HG03558 (cell line): ENCODE measurements around the gene FLRT1.

Source experiments
- ATAC-seq: cut with Tn5 transposase; IDR thresholded peaks from one replicate; pipeline ENCODE4 v1.9.1; 2021; ENCODE audit warnings: moderate number of reproducible peaks; ENCODE audit not compliant: unreplicated experiment; ENCODE audit errors: extremely low read depth

FLRT1 gene

DNA sequence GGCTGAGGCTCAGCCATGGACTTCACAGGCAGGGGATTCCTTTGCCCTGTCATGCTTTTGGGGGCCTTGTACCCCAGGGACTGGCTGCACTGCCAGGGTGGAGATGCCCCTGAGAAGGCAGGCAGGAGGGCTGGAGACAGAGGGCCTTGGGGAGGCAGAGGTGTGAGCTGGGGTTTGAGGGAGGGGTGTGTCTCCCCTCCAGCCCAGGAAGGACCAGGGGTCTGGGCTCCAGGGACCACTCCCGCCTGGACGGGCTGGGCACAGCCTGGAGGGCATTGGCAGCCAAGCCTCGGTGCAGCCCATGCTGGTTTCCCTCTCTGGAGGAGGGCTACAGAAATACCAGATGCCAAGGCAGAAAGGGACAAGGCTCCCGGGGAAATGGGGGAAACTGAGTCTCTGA is 30.0 kb upstream of the FLRT1 start:
- ATAC-seq, result no peak

DNA sequence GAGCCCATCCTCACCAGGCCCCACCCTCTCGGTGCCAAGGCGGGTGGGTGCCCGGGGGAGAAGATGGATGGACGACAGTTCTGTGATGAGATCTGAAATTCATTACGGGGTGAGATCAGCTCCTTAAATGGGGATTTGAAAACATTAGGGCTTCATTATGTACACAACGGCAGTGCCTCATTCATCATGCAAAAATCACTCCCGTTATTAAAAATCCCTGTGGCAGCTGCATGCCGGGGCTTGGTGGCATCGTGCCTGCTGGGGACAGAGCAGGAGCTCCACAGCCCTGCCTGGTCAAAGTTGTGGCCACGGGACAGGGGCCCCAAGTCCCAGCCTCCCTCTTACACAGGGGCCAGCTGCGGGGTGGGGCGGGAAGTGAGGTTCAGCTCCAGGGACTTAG is 29.3 kb upstream of the FLRT1 start:
- no peak for ATAC-seq

DNA sequence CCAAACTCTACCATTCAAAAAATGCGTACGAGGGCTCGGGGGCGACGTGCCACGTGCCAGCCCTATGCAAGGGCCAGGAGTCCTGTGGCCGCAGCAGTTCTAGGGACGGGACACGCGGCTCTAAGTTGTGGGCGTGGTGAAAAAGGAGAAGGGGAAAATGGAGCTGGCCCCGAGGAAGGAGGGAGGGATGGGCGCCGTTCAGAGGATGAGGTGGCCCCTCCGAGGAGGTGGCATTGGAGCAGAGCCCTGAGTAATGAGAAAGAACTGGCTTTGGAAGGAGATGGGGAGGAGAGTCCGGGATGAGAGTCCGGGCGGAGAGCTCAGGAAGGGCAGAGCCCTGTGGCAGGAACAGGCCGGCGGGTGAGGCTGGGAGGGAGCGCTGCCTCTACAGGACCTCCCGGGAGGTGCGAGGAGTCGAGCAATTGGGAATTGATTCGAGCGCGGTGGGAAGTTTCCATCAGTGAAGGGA is 28.5 kb upstream of the FLRT1 start:
- ATAC-seq, result no peak

DNA sequence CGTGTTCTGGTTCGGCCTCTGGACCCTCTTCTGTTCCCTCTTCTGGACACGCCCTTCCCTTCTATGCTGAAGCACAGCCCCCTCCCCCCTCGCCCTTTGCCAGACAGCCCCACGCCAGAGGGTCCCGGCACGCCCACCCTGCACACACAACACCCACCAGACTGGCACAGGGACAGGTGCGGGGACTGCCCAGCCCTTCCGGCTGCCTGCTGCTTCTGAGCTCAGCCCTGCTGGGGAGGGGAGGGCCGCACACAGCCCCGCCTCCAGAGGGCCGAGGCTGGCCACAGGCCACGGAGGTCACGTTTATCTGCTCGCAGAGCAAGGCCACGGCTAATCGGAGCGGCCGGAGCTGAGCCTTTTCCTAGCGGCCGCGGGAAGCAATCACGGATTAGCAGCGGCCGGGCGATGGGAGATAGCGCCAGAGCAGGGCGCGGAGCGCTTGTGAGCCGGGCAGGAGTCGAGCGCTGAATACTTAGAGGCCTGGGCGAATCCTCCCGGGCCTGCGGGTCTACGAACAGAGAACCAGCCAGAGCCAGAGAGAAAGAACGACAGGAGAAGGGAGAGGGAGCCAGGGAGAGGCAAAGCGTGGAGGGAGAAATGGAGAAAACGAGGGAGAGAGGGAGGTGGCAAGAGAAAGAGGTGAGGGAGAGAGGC is 28.0 kb upstream of the FLRT1 start:
- ATAC-seq, result no peak

DNA sequence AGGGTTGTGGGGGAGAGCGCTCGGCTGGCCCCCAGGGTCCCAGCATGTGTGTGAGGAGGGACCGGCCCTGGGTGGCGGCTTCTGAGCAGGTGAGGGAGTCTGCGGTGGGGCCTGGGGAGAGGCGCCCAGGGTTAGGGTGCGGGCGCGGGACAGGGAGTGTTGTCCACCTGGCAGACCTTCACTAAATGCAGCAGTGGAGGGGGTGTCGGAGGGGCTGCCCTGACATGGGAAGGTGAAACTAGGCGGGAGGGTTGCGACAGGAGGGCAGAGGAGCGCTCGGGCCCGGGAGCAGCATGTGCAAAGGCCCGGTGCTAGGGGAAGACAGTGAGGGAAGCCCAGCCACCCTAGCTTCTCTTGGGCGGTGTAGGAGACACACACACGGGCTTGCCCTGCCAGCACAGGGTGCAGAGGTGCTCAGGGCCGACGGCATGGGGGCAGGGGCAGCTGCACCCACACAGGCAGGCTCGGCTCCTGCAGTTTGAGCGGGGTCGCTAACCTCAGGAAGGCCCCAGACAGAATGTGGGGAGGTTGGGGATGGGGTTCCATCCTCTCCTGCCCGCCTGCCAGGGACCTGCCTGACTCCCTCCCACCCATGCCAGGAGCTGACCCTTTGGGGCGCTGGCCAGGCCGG is 27.3 kb upstream of the FLRT1 start:
- no peak for ATAC-seq

DNA sequence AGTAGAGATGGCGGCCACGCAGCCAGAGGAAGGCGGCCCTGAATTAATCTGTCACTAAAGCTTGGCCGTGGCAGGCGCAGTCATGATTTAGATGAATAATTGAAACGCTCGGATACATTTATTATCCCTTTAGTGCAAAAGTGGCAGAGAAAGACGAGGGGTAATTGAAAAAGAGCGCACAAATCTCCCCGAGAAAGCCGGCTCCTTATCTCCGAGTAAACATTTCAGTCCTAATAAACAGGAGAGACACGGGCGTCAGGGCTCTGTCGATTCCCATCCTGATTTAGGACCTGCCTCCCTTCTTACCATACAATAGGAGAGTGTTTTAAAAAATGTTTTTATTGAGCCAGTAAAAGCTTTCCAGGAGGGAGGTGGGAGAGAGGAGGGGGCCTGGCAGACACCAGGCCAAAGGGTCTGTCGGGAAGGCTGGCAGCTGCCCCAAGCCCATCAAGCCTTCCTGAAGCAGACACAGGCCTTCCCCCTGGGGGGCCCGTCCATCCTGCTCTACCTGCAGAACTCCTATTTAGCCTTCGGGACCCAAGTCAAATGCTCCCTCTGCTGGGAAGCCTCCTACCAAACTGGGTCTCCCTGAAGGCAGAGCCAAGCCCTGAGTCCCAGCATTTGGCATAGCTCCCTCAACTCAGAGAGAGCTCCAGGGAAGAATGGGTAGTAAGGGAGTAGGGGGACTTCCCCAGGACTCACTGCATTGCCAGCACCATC is 26.7 kb upstream of the FLRT1 start:
- no peak for ATAC-seq

DNA sequence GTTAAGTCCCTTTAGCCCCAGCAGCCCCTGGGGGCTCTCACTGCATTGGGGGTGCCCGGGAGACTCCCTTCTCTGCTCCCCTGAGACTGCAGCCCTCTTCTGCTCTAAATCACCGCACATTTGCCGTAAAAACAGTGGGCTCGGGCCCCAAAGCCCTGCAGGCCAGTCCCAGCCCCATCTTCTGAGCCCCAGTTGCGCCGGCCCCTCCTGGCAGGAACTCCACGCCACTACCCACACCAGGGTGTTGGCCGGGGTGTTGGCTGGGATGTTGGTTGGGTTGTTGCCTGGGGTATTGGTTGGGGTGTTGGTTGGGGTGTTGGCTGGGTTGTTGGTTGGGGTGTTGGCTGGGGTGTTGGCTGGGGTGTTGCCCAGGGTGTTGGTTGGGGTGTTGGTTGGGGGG is 26.0 kb upstream of the FLRT1 start:
- ATAC-seq, result no peak

DNA sequence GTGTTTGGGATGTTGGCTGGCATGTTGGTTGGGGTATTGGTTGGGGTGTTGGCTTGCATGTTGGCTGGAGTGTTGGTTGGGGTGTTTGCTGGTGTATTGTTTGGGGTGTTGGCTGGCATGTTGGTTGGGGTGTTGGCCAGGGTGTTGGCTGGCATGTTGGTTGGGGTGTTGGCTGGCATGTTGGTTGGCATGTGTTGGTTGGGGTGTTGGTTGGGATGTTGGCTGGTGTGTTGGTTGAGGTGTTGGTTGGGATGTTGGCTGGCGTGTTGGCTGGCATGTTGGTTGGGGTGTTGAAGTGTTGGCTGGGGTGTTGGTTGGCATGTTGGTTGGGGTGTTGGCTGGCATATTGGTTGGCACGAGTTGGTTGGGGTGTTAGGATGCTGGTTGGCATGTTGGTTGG is 24.9 kb upstream of the FLRT1 start:
- ATAC-seq, result no peak

DNA sequence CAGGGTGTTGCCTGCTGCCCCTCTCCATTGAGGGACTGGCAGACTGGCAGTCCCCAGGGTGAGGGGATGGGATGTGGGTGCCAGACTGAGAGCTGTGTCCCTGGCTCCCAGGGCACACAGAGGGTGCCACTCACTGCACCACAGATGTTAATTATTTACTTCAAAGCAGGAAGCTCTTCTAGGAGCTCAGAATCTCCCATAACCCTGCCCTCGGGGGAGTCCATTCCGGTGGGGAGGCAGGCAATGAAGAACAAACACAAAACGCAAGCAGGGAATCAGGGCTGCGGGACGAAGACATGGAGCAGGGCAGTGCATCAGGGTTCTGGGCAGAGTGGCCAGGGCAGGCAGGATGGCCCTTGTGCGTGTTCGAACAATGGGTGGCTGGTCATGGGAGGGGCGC is 24.4 kb upstream of the FLRT1 start:
- no peak for ATAC-seq

DNA sequence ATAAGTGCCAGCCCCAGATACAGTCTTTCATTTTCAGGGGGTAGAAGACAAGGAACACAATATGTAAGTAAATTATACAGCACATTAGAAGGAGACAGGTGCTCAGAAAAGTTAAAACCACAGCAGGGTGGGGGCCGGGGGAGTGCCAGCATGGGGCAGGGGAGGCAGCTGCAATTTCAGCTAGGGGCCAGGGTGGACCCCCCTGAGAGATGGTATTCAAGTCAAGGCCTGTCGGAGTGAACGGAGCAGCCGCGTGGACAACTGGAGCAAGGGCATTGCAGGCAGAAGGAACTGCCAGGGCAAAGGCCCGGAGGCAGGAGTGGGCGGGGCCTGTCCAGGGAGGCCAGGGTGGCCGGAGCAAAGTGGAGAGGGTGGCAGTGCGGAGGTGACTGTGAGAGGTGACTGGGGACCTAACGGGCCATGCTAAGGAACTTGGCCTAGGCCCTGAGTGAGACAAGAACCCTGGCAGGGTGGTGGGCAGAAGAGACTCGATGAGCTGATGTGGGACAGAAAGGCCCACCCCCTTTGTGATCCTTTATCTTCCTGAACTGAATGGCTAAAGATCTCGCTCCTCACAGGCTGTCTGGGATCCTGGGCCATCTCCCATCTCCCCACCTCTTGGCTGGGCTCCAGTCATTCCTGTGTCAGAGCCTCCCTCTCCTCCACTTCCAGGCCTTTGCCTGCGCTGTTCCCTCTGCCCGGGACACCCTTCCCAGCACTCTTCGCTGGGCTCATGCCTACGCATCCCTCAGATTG is 22.4 kb upstream of the FLRT1 start:
- ATAC-seq, result no peak

DNA sequence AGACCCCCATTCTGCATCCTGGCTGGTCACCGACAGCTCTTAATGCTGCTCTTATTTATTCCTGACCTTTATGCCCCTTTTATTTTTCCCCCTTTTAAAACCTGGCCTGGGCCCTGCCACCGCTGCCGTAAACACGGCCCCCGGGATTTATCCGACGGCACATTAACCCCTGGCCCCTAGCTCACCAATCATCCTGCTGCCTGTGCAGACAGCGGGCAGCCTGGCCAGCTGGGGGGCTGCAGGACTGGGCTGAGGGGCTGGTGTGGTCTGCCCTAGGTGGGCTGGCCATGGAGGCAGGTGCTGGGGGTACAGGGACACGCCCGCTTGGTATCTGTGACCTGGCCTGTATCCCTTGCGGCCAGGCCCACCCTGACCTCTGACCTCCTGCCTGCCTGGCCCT is 21.4 kb upstream of the FLRT1 start:
- ATAC-seq, result no peak

DNA sequence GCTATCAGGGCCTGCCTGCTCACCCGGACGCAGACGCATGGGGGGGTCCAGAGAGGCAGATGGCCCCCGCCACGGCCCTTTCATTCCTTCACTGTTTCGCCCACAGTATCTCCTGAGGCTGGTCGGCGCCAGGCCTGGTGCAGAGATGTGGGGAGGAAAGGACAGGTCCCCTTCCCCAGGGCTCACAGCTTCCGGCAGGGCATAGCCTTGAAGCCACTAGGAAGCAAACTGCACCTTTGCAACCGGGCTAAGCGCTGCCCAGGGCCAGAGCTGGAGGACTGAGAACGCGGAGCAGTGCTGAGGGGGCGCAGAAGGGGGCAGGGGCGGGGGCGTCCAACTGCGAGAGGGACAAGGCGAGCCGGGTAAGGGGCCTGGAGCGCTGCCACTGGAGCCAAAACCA is 20.2 kb upstream of the FLRT1 start:
- ATAC-seq, result no peak

DNA sequence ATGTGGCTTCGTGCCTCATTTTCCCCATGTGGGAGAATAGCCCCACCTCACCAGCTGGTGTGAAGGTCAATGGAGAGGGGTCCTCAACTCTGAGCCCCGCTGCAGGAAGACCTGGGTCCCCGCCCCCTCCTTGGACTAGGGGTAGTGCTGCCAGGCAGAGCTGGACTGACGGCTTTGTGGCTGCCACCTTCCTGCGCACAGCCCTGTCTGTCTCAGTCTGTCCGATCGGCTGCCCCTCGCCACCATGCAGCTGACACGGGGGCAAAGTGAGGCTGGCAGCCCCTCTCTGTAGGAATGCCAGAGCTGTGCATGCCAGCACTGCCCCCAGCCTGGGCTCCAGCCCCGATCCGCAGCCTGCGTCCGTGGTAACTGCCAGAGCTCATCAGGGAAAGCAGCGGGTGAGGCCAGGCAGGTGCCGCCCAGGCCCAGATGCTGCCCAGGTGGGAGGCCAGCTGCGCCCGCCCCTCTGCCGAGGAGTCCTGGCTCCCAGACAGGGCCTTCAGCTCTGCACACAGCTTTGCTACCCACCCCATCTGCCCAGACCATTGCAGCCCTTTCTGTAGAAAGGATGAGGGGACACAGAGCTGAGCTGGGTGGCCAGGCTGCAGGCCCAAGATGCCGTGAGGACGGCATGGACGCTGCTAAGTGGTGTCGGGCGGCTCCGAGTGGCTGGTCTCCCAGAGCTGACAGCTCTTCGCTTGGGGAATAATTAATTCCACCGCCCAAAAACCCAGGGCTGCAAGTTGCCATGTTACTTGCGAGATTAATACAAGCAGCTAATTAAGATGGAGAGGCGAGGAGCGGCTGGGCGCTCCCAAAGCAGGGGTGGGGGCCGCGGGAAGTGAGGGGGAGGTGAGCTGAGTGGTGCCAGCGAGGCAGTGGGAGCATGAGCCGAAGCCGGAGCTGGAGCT is 19.5 kb upstream of the FLRT1 start:
- ATAC-seq, result no peak

DNA sequence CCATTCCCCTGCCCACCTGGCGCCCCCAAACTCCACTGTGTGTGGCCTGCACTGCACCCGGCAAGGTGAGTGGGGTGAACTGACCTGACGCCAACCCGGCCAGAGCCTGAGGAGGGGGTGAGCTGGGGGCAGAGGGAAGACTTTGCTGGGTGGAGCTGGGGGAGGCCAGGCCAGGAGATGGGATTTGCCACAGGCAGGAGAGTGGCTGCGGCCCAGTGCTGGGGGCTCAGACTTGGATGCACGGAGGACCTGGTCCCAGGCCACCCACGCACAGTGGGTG is 17.8 kb upstream of the FLRT1 start:
- no peak for ATAC-seq

DNA sequence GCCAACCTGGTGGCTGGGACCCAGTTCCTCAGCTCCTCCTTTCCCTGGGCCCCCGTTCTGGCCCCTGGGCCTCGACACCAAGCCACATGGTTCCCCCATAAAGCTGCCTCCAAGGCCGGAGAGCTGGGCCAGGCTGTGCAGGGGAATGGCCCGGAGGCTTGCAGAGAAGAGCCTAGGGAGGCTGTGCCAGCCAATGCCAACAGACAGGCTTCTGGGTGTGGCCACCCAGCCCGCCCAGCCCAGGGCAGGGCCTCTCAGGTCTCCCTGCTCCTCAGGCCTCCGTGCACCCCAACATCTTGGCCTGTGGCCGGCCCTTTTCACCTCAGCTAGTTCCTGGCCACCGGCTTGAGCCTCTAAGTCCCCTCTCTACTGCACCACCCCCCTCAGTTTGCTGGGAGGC is 17.4 kb upstream of the FLRT1 start:
- ATAC-seq, result no peak

DNA sequence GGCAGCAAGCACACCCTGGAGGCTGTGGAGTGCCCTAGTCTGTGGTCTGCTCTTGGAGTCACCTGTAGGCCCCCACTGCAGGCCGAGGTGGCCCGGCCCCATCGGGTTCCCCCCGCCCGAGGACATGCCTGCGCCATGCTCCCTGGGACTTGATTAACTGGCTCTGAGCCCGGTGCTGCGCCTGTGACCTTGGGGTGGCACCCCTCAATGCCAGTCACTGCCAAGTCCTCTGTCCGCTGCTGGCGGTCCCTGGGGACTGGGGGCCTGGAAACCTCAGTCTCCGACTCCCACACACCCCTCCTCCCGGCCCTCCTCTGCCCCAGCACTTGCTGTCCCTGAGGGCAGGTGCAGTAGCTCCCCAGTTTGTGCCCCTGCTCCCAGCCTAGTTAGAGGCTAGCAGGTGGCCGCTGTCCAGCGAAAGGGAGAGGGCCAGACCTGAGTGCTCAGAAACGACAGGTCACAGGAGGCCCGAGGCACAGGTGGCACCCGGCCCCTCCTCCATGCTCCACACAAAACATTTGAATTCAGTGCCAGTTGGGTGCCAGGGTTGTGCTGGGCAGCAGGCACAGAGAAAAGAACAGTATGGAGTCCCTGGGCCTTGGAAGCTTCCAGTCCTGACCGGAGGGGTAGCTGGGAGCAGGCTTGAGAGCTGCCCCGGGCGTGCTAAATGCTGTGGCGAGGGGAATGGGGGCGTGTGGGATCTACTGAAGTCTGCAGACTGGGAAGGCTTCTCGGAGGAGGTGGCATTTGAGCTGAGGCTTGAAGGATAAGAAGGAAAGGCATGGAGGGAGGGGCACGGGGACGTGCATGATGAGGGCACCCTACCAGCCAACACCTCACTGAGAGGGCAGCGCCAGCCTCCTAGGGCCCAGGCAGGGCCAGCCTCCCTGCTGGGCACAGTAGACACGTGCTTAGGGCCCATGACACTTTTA is 16.4 kb upstream of the FLRT1 start:
- no peak for ATAC-seq

DNA sequence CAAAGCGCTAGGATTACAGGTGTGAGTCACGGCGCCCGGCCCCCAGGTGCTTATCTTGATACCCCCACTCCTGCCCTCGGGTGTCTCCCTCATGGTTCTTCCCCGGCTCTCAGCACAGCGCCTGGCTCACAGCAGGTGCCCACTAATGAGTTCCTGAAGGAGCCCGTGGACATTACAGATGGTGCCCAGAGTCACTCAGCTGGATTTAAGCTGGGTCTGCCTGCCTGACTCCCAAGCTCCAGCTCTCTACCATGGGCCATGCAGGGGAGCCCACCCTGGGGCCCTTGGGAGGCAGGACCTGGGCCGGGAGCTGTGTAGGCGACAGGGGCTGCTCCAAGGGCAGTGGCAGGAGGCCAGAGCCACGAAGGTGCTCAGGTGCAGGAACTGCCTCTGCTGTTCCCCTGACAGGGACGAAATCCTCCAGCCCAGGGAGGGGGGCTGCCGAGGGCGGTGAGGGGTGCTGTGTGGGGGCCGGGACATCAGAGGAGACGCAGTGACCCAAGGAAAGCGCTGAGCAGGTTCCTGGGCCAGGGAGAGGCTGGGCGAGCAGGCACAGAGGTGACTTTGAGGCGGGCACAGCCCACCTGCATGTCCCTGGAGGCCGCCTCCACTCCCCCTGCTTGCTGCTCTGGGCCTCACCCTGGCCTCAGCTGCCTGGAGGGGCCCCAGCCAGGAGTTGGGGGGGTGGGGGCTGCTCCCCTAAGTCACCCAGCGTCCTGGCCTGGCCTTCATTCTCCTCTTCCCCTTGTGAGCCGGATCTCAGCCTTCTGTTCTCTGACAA is 14.6 kb upstream of the FLRT1 start:
- no peak for ATAC-seq

DNA sequence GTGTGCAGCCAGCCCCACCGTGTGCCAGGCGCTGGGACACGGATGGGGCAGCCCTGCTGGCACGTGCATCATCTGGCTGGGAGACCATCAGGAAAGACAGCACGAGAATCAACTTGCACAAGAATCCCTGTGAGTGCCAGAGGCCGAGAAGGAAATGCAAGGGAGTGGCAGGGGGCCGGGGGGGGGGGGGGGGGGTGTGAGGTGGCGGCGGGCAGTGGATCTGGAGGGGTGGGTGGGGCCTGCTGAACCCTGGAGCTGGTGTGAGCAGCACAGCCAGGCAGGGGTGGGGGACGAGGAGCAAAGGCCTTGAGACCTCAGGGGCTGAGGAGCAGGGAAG is 14.0 kb upstream of the FLRT1 start:
- no peak for ATAC-seq
